PC-9 (cell line): ENCODE data around the gene KRTAP10-7.

Experiments
- EZH2 ChIP-seq: fragments of 200-600 bp; sonication (generic); IDR thresholded peaks from 2 replicates; pipeline ENCODE4 v1.8.0; 2017; ENCODE audit warnings: antibody characterized with exemption, low read depth
- TF ChIP-seq, protein P1 (sequence below): fragments of 200-600 bp; sonication (generic); conservative IDR thresholded peaks from 2 replicates; pipeline ENCODE4 v1.6.1; 2017; ENCODE audit warnings: mixed run types, antibody characterized with exemption, mild to moderate bottlenecking, moderate library complexity

DNA sequence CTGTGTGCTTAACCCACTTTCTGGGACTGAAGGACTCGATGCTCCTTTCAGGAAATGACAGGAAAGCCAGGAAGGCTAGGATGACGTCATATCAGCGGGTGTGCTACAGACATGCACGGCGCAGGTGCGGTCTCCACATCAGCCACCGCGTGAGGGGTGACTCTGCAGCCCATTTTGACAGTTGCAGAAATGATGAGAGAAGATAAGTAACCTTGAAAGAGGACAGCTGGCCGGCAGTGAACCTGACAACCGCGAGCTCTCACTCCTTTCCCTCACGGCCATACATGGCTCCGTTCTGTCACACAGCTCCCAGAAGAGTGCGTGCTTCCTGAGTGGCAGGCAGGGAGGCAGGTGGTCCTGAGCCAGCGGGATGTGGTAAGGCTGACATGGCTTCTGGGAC is 18.3 kb upstream of the KRTAP10-7 start:
- TF ChIP-seq, protein P1, sequence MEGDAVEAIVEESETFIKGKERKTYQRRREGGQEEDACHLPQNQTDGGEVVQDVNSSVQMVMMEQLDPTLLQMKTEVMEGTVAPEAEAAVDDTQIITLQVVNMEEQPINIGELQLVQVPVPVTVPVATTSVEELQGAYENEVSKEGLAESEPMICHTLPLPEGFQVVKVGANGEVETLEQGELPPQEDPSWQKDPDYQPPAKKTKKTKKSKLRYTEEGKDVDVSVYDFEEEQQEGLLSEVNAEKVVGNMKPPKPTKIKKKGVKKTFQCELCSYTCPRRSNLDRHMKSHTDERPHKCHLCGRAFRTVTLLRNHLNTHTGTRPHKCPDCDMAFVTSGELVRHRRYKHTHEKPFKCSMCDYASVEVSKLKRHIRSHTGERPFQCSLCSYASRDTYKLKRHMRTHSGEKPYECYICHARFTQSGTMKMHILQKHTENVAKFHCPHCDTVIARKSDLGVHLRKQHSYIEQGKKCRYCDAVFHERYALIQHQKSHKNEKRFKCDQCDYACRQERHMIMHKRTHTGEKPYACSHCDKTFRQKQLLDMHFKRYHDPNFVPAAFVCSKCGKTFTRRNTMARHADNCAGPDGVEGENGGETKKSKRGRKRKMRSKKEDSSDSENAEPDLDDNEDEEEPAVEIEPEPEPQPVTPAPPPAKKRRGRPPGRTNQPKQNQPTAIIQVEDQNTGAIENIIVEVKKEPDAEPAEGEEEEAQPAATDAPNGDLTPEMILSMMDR: no peak
- TF ChIP-seq EZH2: no peak
